GM12891 (cell line): ENCODE measurements around the gene SUPT16H.

Source experiments
- POLR2A ChIP-seq: IDR thresholded peaks from 2 replicates; pipeline ENCODE4 v1.6.1; 2011; ENCODE audit warnings: low read depth, low read length, control low read depth
- POLR2AphosphoS5 ChIP-seq: IDR thresholded peaks from 2 replicates; pipeline ENCODE4 v1.6.1; 2011; ENCODE audit warnings: low read depth, low read length, control low read depth
- SPI1 ChIP-seq: IDR thresholded peaks from 2 replicates; pipeline ENCODE4 v1.6.1; 2011; ENCODE audit warnings: low read depth, low read length, control low read depth
- TAF1 ChIP-seq: IDR thresholded peaks from 2 replicates; pipeline ENCODE4 v1.6.1; 2011; ENCODE audit warnings: low read depth, low read length, control low read depth

DNA sequence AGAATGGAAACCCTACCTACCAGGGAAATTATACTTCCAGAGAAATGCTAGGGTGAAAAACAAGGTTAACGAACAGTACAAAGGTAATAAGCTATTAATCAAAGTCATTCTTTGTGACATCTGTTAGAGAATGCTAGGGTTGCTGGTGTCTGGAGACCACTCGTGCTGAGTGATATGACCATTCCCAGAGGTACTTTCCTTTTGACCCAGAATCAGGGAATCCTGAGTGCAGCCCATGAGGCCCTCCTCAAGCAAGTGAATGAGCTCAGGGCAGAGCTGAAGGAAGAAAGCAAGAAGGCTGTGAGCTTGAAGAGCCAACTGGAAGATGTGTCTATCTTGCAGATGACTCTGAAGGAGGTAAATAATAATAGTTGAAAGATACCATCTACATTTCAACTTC is 72.2 kb downstream of the SUPT16H start:
- no peak for TF ChIP-seq TAF1
- TF ChIP-seq POLR2A, result no peak
- no peak for TF ChIP-seq POLR2AphosphoS5
- no peak for TF ChIP-seq SPI1
